ENCODE measurements around the gene GALK1.

Gene GALK1

GRCh38 chr17:75783803-75784472, 18.9 kb upstream of the GALK1 start:
- no peak for DNase-seq

- no peak for DNase-seq
Observed at GRCh38 chr17:75783069-75783783, 18.2 kb upstream of the GALK1 start.

GRCh38 chr17:75779987-75780889, 15.2 kb upstream of the GALK1 start:
- DNase-seq: no peak

GRCh38 chr17:75779250-75779986, 14.4 kb upstream of the GALK1 start:
- DNase-seq: peak; percentile 99

- peak; percentile 82 for DNase-seq
Observed at GRCh38 chr17:75778861-75779249, 13.9 kb upstream of the GALK1 start.

GRCh38 chr17:75778066-75778860, 13.3 kb upstream of the GALK1 start:
- peak; percentile 30 for DNase-seq

GRCh38 chr17:75777296-75777922, 12.4 kb upstream of the GALK1 start:
- no peak for DNase-seq

GRCh38 chr17:75776386-75777295, 11.6 kb upstream of the GALK1 start:
- DNase-seq: peak; percentile 61

- no peak for DNase-seq
Observed at GRCh38 chr17:75774991-75775668, 10.1 kb upstream of the GALK1 start.

GRCh38 chr17:75774471-75774990, 9.5 kb upstream of the GALK1 start:
- no peak for DNase-seq

GRCh38 chr17:75773808-75774470, 8.9 kb upstream of the GALK1 start:
- DNase-seq: no peak

- no peak for DNase-seq
Observed at GRCh38 chr17:75773121-75773807, 8.3 kb upstream of the GALK1 start.

GRCh38 chr17:75771334-75772281, 6.6 kb upstream of the GALK1 start:
- DNase-seq: no peak

- no peak for DNase-seq
Observed at GRCh38 chr17:75769536-75769935, 4.5 kb upstream of the GALK1 start.

- DNase-seq: no peak
Observed at GRCh38 chr17:75767881-75768280, 2.9 kb upstream of the GALK1 start.

GRCh38 chr17:75765981-75766380, 989 bp upstream of the GALK1 start:
- no peak for DNase-seq

- no peak for DNase-seq
Observed at GRCh38 chr17:75764417-75764710, 628 bp downstream of the GALK1 start.
